Fibroblast of lung (primary cell): ENCODE data around the gene PRKCQ.

Experiments
- CTCF ChIP-seq, 2 donors: IDR thresholded peaks in 1 of 2; conservative IDR thresholded peaks in 1 of 2; 1 replicate in 1 of 2; 2 replicates in 1 of 2; pipeline ENCODE4 v1.5.1; 2011 to 2012; ENCODE audit warnings: low read length in 2 of 2, control low read depth in 1 of 2, inconsistent platforms in 1 of 2, low read depth in 1 of 2, mild to moderate bottlenecking in 1 of 2
- EZH2 ChIP-seq: IDR thresholded peaks from 2 replicates; pipeline ENCODE4 v1.5.1; 2012; ENCODE audit warnings: low read length, control low read depth, mild to moderate bottlenecking; ENCODE audit errors: missing control alignments

- TF ChIP-seq CTCF (conservative IDR thresholded peaks at IDR 0.05 in 1 of 2, IDR thresholded peaks at IDR 0.05 in 1 of 2; ENCODE audit: low read depth in 1 of 2, low read length in 2 of 2) = no peak
- no peak for TF ChIP-seq EZH2
These were observed 148.9 kb downstream of the PRKCQ start for GRCh38 chr10:6431186-6431585.
